Right renal cortex interstitium (tissue), 3 donors: ENCODE results near the gene PTPRD. TPM values are rescaled to one million over a fixed set of nuclear protein-coding genes. Genes with fewer than 3 reads are reported as not detected.

Source experiments
- DNase-seq, 3 donors: peaks; one replicate each; pipeline ENCODE4 v3.0.0-alpha.2; 2013; ENCODE audit warnings: low read depth in 3 of 3, low spot score in 2 of 3
- polyA plus RNA-seq, 3 donors: library from polyadenylated mRNA; unstranded; fragments of 120-200 nt; gene quantifications; one replicate each; pipeline ENCODE4 v1.2.1, GENCODE V29; 2013; ENCODE audit not compliant: insufficient read length in 3 of 3

PTPRD gene
- polyA plus RNA-seq, 3 donors, result 92.4 to 109 (median 101) TPM

DNA sequence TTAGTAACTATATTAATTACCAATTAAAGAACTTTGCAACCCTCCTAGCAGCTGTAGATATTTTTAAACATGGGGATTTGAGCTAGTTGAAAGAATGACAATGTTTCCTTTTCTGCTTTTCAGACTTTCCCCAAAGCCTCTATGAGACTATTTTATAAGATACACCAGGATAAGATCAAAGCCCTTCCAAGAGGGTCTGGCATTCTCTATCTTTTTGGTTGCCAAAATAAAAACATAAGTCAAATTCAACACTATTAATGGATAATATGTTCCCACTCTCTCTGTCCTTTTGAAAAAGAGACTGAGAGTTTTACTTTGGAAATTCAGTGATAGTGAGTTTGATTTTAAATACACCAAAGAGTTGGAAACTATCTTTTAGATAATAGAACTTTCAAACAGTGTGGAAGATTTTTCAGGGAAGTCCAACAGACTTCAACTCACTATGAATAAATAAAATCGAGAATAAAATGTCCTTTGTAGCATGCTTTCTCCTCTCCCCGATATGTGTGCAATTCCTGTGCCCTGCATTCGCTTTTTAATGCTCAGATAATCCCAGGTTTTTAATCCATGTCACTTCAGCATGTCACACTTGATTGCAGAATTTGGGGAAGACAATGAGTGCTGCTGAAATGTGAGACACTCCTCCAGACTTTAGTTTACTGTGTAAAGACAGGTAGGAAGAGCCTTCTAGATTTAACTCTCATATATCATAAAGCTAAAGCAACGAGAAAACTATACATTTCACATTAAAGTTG, 1717.5 kb downstream of the PTPRD start:
- DNase-seq, result no peak

DNA sequence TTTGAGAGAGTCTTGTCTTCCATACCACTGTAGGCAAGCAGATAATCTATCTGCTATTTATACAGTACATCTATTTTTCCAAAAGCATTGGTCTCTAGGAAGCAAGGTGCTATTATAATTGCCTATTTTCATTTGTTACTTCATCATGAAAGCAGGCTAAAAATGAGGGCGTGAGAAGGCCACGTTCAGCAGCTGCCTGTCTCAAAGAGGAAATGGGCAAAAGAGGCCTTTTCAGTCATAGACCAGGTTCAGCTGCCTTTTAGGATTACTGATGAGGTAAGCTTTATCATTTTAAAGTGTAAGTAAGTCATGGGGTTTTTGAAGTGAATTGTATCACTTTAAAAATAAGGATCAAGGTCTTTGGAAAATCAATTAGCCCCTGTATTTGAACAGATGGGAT, 1722.1 kb downstream of the PTPRD start:
- no peak for DNase-seq

DNA sequence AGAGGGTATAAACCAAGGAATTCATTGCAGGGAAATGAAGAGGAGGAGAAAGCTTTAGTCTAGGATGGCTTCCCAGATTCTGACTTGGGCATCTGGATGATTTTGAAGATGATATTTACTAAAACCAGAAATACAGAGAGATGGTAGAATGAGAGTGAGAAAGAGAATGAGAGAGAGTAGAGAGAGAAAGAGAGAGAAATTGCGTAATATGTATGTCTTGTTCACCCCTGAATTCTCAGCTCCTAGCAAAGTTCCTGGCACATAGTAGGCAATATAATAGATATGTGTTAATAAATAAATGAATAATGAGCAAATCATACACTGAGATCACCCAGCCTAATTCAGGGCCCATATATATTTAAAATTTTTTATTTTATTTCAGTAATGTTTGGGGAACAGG, 1723.7 kb downstream of the PTPRD start:
- DNase-seq, result no peak

DNA sequence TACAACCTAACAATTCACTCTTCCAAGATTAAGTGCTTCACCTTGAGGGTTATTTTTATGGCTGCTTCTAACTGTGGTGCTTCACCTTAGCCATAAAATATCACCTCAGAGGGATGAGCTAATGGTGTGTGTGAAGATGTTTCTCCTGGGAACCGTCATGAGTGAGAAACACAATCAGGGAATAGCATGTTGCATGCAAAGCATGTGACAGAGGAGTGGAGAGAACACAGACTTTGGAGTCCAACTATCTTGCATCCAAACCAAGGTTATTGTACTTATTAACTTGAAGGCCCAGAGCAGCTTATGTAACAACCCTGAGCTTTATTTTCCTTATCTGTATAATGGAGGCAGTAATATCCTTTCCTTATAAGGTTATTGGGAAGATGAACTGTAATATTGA, 1724.2 kb downstream of the PTPRD start:
- DNase-seq, result no peak

DNA sequence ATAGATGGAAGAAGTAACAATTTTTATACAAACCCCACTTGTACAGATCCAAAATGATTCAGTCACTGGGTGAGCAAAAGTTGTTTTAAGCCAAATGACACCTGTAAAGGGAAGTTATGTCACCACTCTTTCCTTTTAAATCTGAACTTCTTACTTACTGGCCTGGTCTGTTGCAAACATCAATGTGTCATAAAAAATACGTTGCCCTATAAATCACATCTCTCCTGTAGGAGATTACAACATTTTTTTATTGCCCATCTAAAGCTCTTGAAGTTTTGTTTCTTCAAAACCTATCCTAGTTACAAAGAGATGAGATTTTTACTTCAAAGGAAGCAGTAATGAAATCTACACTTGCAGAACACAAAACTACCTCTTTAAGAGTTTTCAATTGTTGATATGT, 1725.4 kb downstream of the PTPRD start:
- DNase-seq, result no peak

DNA sequence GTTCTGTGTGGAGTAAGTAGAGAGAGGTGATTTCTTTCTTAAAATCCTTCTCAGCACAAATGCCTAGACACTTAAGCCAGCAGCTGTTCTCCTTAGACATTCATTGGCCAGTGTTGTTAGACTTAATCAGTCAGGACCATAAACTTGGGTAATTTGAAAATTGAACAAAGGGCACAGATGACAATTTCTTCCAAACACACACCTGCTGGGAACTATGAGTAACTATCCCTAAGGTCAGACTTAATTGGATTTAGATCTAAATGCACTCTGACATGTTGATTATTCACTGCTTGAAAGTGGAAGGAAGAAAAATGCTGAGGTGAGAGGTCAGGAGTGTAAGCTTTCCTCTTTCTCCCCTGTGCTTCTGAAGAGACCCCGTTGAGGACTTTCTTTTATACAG, 1729.5 kb downstream of the PTPRD start:
- no peak for DNase-seq

DNA sequence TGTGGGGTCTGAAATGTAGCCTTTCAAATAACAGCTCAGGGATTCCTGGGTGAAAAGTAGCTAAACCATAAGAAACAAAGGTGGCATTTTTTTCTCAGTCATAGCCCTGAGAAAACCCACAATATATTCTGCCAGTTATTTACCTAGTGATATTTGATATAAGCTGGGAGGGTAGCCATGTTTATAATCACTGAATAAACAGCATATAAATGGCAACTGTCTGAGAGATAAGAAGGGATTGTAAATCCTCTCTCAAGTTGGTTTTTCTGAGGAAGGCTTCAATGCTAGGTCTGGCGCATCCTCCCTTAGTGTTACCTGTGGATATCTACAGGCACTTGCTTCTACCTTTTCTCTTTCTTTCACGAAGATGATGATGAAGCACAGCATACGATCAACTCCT, 1732.7 kb downstream of the PTPRD start:
- DNase-seq, result no peak

DNA sequence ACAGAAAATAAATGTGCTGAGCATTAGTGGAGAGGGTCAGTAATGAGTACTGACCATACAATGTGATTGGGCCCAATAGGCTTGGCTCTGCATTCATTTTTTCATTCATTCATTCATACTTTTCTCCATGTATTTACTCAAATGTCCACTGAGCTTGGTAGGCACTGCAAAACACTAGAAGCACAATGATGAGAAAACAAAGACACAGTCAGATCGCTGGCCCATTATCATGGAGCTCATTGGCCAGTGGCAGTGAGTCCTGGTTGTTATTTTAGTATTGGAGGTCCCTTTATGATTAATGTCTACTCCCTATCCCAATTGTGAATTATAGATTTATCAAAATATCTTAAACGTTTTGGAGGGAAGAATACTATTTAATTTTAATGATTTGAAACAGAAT, 1733.5 kb downstream of the PTPRD start:
- DNase-seq, result no peak

DNA sequence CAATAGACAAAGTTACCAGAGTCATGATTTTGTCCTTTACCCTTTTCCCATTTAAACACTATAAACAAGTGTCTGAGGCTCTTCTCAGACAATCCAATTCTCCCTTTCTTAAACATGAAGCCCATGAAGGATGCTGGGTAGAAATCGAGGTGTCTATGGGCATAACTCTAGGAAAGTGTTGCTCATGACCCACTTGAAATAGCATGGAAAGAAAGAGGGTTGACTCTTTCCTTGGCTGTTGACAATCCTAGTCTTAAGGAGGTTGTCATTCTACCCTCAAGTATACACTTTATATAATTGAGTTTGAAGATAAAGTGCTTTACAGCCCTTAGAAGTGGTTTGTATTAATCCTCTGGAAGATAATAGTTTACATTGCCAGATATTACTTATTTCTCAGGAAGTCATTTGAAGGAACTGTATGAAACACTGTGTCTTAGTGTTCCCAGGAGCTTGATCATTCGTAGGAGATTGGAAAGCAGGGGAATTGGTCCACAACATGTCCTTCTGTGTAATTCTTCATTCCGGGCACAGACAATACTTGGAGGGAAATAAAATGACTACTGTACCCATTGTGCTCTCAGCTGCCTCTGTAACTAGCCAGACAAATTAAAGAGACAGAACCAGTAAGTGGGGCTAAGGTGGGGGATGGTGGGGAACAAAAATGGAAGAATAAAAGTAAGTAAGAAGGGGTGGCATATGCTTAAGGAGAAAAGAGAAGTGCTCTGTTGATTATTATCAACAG, 1734.9 kb downstream of the PTPRD start:
- no peak for DNase-seq

DNA sequence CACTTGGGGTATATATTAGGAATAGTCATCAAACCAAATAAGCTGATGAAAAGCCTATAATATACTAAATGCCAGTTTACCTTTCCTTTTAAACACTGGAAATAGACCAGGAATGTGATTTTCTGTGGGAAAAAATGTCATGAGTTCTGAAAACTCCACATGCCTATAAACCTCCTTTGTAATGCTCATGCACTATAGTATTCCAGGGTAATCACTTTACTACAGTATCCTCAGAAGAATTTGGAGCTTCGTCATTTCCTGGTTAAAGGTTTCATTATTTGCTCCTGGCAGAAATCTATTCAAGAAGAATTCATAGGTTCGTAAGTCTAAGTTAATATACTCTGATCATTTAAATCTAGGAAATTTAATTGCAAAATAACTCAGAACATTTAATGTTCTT, 1736.5 kb downstream of the PTPRD start:
- DNase-seq, result no peak

DNA sequence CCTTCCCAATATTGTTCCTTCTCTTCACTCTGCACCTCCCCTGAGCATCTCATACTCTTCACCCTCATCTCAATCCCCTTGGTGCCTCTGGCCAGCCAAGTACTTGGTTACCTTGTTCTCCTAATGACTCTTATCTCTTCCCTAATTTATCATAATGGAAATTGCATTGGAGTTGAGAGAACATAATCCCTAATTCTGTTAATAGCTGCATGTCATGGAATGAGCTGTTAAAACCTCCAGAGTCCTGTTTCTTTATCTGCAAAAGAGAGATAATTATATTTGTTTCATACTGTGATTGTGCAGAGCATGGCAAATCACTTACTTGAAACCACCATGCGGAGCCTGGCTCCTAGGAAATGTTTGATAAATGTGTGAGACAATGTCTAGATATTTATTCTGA, 1738.3 kb downstream of the PTPRD start:
- no peak for DNase-seq

DNA sequence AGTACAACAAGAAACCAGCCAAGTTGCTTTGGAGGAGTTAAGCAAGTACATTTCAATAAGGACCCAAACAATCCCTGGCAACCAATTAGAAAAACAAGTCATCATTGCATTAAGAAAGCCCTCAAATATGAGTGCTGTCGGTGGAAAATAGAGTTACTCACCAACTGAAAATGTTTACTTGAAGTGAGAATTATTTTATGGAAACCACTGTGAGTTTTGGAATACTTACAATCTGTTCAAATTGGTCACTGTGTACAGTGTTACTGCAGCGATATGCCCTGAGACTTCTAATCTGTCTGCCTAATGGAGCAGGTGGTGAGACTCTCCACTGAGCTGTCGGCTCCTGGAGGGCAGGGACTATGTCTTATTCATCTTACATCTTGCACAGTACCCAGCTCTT, 1740.0 kb downstream of the PTPRD start:
- DNase-seq, result no peak

DNA sequence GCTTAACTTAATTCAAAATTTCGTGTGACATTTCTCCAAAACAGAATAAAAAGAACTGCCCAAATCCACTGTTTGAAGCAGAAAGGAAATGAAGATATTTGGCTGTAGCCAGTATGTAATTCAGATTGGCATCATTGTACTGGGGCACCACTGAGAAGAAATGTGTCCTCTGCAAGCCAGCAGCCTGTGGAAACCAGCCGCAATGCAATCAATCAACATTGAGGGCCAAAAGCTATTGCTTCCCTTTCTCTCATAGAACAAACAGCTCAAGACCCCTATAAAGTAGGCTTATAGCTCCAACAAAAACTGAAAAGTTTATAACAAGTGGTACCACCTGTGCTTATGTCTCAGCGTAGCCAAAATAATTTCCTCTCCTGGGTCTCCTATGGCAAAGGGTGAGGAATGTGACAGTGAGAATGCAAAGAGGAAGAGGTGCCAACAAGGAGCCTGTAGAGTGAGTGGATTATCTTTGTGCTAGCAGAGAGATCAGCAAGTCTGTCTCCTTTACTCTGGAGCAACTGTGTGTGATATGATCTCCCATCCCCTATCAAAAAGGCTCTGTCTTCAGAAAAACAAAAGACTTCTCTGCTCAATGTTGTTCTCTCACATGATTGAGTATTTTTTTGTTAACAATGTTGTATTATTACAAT, 1740.9 kb downstream of the PTPRD start:
- DNase-seq, result no peak

DNA sequence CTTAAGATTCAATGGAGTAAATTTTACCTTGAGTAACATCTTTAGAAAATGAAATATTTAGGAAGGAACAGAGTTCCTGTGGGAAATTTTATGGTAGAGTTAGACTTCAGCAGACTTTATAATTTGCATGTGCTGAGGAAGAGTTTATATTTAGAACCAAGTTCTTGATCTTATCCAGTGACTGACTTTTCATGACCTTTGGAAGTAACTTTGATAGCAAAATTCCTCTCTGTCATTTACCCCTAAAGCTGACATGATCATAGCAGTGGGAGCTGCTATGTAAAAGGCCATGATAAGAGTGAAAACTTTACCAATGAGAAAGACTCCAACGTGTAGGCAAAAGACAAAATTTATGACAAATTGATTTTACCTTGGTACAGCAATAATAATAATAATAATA, 1741.4 kb downstream of the PTPRD start:
- no peak for DNase-seq

DNA sequence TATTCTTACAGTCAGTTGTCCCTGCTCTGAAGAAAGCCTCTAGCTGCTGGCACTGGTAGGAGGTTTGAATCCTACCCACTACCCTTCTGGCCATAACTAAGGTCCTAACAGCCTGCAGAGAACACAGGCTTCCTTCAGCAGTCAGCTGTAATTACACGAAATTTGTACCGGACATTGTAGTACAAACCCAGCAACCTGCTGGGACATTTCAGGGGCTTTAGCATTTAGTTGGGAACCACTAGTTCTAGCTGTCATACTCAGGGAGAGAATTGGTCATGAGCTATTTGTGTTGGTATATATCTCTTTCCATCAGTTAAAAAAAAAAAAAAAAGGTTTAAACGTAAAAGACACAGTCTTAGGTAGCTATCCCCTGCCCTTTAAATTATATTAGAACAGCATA, 1743.0 kb downstream of the PTPRD start:
- DNase-seq, result no peak

DNA sequence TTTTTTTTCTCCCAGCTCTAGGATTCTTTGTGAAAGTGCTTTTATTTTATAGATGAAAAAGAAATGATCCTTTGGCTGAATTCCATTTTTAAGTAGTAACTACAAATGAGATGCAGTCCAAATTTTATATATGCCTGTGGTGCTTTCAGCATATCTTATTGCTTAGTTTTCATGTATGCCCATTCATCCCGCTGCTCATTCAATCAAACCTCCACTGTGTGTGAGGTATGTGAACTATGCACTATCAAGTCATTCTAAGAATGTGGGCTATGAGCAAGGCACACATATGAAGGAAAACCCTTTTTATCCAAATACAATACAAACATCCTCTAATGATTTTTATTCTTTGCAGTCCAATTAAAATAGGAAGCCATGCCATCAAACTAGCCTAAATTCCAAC, 1744.2 kb downstream of the PTPRD start:
- no peak for DNase-seq

DNA sequence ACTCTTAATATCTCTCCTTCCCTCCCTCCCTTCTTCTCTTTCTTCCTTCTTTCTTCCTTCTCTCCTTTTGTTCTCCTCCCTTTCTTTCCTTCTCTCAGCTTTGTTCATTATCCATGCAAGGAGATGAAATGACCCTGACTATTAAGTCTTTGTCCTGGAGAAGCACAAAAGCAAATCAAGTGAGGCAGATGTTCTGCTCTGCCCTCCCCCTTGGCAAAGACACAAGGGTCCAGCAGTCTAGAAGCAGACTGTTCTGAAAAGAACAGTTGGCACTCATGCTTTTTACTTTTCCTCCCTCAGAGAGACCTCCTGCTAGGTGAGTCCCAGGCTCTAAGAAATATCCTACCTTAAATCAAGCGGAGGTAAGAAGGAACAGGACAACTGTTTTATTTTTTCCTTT, 1745.7 kb downstream of the PTPRD start:
- DNase-seq, result no peak

DNA sequence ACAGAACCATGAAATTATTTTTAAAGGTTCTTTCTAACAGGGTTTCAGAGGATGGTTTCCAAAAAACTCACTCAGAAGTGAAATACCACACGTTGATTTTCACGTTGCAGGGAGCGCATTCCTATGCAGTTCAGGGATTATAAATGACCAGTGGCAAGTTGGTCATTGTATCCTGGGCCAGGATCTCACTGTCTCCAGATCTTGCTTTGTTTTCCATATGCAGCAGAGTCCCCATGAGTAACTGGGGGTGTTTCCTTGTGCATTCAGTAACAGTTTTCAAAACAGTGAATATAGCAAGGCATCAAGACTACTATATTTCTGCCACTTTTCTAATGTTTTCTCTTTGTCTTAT, 1748.3 kb downstream of the PTPRD start:
- DNase-seq, result no peak

DNA sequence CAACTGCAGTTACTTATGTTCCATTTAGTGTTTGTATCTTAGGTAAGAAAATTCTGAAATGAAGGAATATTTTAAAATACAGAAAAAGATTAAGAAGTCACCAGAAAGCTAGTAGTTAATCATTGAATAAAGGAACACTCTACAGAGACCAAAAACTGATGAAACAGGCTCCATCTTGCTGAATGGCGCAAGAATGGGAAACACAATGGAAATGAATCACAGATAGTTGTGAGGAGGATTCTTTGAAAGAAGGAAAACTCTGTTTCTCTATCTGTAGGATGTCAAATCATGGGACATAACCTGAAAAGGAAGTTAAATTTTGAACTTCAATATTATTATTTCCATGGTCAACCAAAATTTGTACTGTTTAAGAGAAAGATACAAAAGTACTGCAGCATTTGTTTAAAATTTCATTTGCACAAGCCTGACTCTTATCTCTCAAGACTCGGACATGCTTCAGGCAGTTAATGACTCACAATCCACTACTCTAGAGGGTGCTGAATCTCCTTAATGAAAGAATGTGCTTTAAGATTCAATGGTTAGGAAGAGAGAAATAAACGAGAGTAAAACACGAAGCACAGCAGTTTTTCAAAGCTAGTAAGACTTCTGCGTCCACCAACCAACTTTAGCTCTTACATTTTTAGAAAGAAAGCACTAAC, 1748.8 kb downstream of the PTPRD start:
- no peak for DNase-seq

DNA sequence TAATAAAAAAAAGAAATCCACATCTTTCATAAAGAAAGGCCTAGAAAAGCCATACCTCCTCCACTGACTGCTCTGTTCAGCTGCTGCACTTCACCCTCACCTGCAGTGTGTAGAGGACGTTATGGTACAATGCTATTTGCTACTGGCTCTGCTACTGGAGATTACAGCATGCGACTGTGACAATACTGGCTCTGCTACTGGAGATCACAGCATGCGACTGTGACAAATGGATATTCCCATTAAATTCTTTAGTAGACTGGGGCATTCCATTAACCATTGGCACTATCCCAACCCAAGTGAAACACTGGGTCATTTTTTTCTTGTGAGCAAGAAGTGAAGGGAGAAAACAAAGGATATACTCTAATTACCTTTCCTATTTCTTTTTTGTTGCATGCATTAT, 1749.7 kb downstream of the PTPRD start:
- DNase-seq, result no peak

DNA sequence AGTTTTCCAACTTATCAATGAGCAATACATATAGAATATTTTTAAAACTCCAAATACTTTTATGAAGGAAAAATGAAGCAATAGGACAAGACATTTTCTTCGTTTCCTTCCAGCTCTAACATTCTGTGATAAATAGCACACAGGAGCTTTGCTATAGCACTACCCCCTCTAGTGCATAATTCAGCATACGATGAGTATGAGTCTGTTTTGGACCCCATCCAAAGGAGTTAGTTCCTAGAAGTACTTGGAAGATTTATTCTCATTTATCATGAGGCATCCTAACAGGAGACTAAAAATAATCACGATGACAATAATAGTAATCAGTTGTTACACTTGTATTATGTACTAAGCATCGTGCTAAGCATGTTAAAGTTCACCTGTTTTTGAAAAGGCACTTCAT, 1751.9 kb downstream of the PTPRD start:
- DNase-seq, result no peak

DNA sequence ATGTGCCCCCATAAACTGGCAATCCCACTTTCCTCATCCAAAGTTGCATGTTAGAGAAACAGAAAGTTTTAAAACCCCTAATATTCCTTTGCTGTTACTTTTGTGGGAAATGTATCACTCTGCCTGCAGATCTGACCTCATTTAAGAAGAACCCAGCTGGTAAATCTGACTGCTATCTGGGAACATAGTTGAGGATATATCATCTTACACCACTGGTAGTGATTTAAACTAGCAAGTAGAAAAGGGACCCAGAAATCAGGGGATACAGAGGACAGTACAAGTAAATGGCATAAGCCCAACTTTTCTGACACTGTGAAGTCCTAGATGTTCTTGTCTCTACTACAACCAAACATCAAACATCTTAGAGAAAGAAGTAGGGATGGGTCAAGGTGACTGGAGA, 1752.7 kb downstream of the PTPRD start:
- DNase-seq, result no peak
